Mucosa of gallbladder (tissue), 1 donor: ENCODE results near the gene MBTPS1. TPM values are rescaled to one million over a fixed set of nuclear protein-coding genes. Genes with fewer than 3 reads are reported as not detected.

Experiments
- DNase-seq: peaks from one replicate; pipeline ENCODE4 v3.0.0-alpha.2; 2020; ENCODE audit warnings: low spot score
- total RNA-seq: library from RNA; stranded (reverse); gene quantifications from one replicate; pipeline ENCODE4 v1.2.1, GENCODE V29; 2021
- donor health status: DM: no; HTN: no; CAD: no.

The MBTPS1 gene
- total RNA-seq, 1 donor from 2014 or later: 87.6 TPM

DNA sequence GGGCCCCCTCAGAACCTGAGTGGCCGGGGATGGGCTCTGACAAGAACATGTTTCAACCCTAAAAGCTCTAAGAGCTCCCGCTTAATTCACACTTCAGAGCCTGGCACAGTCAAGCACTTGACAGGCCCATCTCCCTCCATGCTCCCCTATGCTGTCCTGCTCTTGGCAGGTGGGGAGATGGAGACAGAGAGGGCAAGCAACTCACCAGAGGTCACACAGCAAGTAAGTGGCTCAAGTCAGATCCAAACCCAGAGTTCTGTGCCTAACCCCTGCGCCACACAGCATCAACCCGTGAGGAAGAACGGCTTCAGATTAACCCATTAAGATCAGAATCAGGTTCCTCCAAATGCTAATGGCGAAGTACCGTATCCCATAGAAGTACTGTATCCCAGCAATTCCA, 112.3 kb downstream of the MBTPS1 start:
- no peak for DNase-seq

Other genes starting within 250 kb of the MBTPS1 start
- 11.6 TPM for gene MLYCD, start 217.8 kb downstream of the MBTPS1 start, total RNA-seq
- 22.4 TPM for gene OSGIN1, start 163.7 kb downstream of the MBTPS1 start, total RNA-seq
- 0.29 TPM for gene NECAB2, start 148.7 kb downstream of the MBTPS1 start, total RNA-seq
- gene SLC38A8, start 74.1 kb downstream of the MBTPS1 start, total RNA-seq: not detected
- gene HSDL1, start 28.2 kb upstream of the MBTPS1 start, total RNA-seq: 16.3 TPM
- gene DNAAF1, start 28.4 kb upstream of the MBTPS1 start, total RNA-seq: 0.46 TPM
- gene TAF1C, start 70.1 kb upstream of the MBTPS1 start, total RNA-seq: 56.5 TPM
- gene ADAD2, start 74.2 kb upstream of the MBTPS1 start, total RNA-seq: 0.60 TPM
- not detected for gene KCNG4, start 123.1 kb upstream of the MBTPS1 start, total RNA-seq
- gene WFDC1, start 177.9 kb upstream of the MBTPS1 start, total RNA-seq: 92.6 TPM